Measurements from ENCODE around the gene ZNF792.
"Not testable (repeated sequence)": the region's sequence is repeated elsewhere in the genome, so short reads cannot be mapped to it uniquely, and the experiment has no call there.

ZNF792 gene

DNA sequence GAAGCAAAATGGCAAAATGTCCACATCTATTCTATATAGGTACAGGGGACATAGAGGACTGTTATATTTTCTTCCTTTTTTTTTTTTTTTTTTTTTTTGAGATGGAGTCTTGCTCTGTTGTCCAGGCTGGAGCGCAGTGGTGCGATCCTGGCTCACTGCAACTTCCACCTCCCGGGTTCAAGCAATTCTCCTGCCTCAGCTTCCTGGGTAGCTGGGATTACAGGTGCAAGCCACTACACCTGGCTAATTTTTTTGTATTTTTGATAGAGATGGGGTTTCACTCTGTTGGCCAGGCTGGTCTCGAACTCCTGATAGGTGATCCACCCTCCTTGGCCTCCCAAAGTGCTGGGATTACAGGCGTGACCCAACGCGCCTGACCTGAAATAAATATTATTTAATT is 34.2 kb upstream of the ZNF792 start:
- DNase-seq, result not testable (repeated sequence)

DNA sequence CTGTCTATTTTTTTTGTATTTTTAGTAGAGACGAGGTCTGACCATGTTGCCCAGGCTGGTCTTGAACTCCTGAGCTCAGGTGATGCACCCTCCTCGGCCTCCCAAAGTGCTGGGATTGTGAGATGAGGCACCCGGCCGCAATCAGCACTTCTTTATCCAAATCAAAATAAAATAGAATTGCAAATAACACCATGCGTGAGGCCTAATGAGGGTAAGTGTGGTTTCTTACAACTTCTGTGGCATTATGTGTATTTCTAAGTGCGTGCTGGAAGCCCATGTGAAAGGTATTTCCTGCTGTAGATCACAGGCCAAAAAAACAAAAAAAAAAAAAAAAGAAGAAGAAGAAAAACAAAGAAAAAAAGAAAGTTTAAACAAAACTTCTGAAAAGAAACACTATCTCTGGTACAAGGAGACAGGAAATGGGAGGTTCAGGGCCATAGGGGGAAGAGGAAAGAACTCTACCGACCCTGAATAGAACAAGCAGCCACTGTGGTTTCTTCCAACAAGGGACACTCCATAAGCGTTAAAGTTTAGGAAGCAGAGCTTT is 33.1 kb upstream of the ZNF792 start:
- no peak for DNase-seq

- no peak for DNase-seq
Observed at GRCh38 chr19:34995551-34995950, 31.5 kb upstream of the ZNF792 start.

DNA sequence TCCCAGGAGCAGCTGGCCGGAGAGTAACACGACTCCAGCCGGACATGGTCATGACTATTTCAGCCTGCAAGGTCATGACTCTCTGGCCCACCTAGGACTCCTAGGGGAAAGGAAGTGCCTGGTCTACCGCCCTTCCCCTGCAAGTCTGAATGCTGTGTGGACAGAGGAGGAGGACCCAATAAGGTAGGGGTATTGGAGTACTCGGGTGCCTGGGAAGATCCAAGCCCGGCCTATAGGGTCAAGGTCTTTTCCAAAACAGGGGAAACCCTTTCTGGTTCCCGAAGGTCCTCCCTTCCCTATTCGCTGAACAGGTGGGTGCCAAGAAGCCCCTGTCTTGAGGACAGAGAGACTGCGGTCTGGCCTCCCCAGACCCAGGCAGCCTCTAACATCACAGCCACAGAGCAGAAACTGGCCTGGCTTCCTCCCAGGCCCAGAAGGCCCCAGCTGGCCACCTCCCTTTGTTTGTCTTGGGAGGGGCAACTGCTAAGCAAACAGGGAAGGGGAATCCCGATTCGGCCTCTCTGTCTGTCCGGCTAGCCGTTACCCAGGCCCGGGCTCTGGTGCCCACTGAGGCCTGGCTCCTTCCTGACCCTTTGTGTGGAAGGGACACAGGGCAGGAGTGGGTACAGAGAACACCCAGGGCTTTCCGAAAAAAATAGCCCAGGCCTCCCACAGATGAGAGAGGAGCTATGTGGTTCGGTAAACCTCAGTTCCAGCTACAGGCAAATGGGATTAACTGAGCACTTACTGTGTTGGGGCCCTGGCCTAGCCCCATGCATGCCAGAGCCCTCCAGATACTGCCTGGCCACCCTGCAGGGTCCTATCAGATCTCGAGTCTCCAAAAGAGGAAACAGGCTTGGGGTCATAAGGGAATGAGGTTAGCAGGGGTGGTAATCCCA is 30.9 kb upstream of the ZNF792 start:
- no peak for DNase-seq

DNA sequence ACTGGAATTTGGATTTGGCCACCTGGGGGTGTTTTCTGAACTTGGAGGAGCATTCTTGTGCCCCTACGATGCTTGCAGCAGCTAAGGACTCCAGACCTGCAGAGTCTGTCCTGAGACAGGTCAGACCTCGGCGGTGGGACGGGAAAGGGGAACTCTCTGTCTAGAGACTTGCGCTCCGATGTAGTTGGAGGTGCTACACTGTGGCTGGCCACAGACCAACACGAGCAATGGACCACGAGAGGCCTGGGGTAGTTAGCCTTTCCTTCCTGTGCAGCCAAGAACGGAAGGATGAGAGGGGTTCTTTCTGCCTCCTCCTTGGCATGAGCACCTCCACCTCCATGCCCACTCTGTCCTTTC is 30.2 kb upstream of the ZNF792 start:
- DNase-seq, result no peak

- DNase-seq, result not testable (repeated sequence)
Observed at GRCh38 chr19:34992582-34992981, 28.6 kb upstream of the ZNF792 start.

DNA sequence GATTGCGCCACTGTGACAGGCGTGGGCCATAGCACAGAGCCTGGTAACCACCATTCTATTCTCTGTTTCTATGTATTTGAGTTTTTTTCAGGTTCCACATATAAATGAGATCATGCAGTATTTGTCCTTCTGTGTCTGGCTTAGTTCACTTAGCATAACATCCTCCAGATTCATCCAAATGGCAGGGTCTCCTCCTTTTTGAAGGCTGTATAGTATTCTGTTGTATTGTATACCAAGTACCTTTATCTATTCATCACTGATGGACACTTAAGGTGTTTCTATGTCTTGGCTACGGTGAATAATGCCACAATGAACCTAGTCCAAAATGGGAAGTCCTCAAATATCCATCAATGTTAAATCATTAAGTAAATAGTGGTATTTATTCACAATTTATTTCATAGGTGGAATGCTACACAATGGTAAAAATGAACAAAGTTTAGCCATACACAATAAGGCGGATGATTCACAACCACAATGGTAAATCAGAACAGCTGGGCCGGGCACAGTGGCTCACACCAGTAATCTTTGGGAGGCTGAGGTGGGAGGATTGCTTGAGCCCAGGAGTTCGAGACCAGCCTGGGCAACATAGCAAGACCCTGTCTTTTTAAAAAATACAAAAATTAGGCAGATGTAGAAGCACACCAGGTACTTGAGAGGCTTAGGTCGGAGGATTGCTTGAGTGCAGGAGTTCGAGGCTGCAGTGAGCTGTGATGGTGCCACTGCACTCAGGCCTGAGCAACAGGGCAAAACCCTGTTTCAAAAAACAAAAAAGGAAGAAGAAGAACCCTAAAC is 27.7 kb upstream of the ZNF792 start:
- DNase-seq, result no peak

DNA sequence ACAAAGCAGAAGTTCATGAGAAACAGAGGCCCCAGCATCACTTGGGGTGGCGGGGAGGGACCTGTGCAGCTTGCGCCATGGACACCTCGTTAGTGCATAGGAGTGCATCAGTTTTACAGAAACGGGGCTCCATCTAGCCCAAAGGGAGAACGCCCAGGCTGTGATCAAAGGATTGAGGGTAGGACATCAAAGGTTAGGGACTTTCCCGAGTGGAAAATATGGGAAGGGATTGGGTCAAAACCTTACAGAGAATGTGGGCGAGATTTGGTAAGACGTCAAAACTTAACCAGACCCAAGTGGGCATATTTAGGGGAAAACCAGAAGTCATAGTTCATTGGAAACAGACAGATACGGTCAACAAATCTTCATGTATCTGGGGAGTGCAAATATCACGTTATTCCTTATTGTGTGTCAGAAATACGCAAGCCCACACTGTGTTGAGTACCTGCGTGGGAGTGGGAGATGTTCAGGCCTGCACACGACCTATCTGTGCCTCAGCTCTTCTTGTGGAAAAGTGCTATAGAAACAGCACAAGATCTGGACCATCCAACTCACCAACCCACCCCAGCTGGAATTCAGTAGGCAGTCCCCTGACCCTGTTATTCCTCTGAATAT is 26.7 kb upstream of the ZNF792 start:
- DNase-seq, result no peak

GRCh38 chr19:34989298-34989697 is 25.3 kb upstream of the ZNF792 start:
- no peak for DNase-seq

GRCh38 chr19:34988119-34988518 is 24.1 kb upstream of the ZNF792 start:
- no peak for DNase-seq

DNA sequence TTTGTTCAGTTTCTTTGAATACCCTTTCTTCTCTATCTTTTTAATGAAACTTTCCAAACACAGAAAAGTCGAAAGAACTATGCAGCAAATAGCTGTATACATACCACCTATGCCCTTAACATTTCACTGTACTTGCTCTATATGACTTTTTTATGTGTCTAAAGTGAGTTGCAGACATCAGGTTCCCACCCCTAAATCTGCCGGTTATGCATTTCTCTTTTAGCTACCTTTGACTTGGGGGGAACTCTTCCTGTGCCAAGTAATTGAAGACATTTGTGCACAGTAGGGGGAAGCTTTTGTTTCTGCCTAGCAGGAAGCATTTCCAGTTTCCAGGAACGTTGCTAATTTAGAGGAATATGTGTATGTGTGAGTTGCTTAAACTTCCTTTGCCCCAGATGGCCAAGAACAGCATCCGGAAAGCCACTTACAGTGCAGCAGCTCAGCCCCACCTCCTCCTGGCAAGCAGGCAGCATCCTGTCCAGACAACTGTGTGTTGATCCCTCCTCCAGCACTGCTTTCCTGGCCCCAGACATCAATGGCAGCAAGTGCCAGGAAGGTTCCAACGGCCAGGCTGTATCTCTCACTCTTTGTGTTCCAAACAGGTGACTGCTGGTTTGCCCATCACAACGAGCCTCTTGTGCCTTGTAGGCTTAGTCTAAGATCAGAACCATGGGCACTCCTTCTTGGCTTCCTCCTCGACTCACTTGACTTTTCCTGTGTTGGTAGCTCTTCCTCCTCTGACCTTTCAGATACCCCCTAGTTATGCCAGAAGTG is 21.4 kb upstream of the ZNF792 start:
- DNase-seq, result no peak

DNA sequence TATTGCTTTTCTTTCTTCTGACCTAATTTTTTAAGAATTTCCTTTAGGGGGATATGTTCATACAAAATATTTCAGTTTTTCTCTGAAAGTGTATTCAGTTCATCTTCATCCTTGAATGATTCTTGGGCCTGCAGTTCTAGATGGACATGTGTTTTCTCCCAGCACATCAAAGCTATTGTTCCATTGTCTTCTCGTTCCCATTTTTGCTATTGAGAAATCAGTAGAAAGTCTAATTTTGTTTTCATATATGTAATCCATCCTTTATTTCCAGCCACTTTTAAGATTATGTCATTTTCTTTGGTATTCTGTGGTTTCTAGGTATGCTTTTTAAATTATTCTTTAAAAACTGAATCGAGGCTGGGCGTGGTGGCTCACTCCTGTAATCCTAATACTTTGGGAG is 20.3 kb upstream of the ZNF792 start:
- DNase-seq, result no peak

- no peak for DNase-seq
Observed at GRCh38 chr19:34983786-34984185, 19.8 kb upstream of the ZNF792 start.

- no peak for DNase-seq
Observed at GRCh38 chr19:34982275-34982674, 18.2 kb upstream of the ZNF792 start.

- no peak for DNase-seq
Observed at GRCh38 chr19:34979819-34980640, 16.0 kb upstream of the ZNF792 start.

DNA sequence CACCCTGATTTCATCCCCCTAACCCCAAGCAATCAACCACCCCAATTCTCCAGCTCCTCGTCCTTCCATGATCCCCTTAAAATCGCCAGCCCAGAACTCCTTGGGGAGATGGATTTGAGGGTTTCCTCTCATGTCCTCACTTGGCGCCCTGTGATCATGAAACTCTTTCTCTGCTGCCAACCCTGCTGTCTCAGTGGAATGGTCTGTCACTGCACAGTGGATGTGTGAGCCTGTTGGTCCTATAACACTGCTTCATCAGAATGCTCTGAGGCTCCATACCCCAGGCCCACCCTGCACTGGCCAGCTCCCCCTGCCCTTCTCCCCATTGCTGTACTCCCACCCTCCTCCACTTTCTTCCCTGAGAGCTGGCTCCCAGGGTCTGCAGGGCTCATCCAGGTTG is 12.6 kb upstream of the ZNF792 start:
- DNase-seq, result no peak

- no peak for DNase-seq
Observed at GRCh38 chr19:34975056-34975455, 11.0 kb upstream of the ZNF792 start.

DNA sequence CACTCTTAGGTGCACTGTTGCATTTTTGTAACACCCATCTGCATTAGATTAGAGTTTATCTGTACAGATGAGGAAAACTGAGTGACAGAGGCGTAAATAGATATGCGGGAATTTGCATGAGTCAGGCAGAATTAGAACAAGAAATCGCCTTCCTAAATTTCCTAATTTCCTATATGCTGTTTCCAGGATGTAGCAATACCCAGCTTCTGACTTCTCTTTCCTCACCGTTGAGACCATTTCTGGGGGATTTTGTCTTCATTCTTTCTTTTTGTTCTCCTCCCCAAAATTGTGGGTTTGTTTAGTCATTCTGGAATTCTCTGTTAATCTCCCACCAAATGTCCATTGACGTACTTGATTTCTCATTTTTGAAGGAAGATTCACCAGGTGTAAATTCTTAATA is 10.6 kb upstream of the ZNF792 start:
- DNase-seq, result no peak

GRCh38 chr19:34972163-34972705 is 8.2 kb upstream of the ZNF792 start:
- DNase-seq, result no peak

DNA sequence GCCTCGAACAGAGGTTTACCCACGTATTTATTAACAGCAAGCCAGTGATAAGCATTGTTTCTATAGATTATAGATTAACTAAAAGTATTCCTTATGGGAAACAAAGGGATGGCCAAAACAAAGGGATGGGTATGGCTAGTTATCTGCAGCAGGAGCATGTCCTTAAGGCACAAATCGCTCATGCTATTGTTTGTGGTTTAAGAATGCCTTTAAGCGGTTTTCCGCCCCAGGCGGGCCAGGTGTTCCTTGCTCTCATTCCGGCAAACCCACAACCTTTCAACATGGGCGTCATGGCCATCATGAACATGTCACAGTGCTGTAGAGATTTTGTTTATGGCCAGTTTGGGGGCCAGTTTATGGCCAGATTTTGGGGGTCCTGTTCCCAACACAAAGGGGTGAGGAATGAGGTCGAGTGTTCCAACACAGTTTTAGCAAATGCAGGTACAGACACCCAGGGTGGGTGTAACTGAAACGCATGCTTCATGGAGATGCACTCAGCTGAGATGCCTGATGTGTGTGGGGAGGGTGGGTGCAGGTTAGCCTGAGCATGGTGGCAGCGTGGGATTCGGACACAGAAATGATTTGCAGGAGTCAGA is 6.3 kb upstream of the ZNF792 start:
- DNase-seq, result not testable (repeated sequence)

DNA sequence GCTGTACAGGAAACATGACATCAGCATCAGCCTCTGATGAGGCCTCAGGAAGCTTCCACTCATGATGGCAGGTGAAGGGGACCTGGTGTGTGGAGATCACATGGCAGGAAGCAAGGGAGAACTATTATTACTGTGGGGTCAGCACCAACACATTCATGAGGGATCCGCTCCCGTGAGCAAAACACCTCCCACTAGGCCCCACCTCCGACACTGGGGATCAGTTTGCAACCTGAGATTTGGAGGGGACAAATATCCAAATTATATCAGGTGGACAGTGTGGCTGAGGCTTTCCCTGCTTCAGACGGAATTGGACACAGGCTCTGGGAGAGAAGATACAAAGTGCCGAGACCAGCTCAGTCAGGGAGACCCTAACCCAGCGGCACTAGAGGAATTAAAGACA is 5.7 kb upstream of the ZNF792 start:
- no peak for DNase-seq

Data from NCI-H2171 (cell line).